H9 (cell line): Measurements from ENCODE around the gene ROR1. TPM values are rescaled to one million over a fixed set of nuclear protein-coding genes. Genes with fewer than 3 reads are reported as not detected.
A peak's percentile ranks its signal among the peaks of the same experiment; 100 is the strongest.

ENCODE experiments used
- DNase-seq: peaks from one replicate; pipeline ENCODE4 v3.0.0-alpha.2; 2017
- H2AFZ ChIP-seq: one replicate; pipeline ENCODE4 v1.6.1; 2013; ENCODE audit warnings: mild to moderate bottlenecking, low read length, control low read depth, moderate library complexity
- H2AK5ac ChIP-seq: 2 replicates; pipeline ENCODE4 v1.6.1; 2013; ENCODE audit warnings: low read length, control low read depth, mixed read lengths; ENCODE audit not compliant: insufficient read length
- H2BK120ac ChIP-seq: one replicate; pipeline ENCODE4 v1.6.1; 2013; ENCODE audit warnings: low read depth, mild to moderate bottlenecking, low read length, control low read depth, inconsistent platforms; ENCODE audit not compliant: poor library complexity, severe bottlenecking
- H2BK12ac ChIP-seq: 2 replicates; pipeline ENCODE4 v1.6.1; 2013; ENCODE audit warnings: low read length, control low read depth, mixed read lengths, low read depth; ENCODE audit not compliant: insufficient read length
- H2BK15ac ChIP-seq: 2 replicates; pipeline ENCODE4 v1.6.1; 2013; ENCODE audit warnings: low read depth, low read length, control low read depth
- H2BK20ac ChIP-seq: one replicate; pipeline ENCODE4 v1.6.1; 2013; ENCODE audit warnings: low read depth, mild to moderate bottlenecking, low read length, control low read depth, inconsistent platforms; ENCODE audit not compliant: poor library complexity, severe bottlenecking
- H2BK5ac ChIP-seq: 2 replicates; pipeline ENCODE4 v1.6.1; 2013; ENCODE audit warnings: low read length, control low read depth, mixed read lengths; ENCODE audit not compliant: insufficient read length
- H3K14ac ChIP-seq: 2 replicates; pipeline ENCODE4 v1.6.1; 2013; ENCODE audit warnings: low read length, control low read depth; ENCODE audit not compliant: insufficient read depth
- H3K18ac ChIP-seq: 2 replicates; pipeline ENCODE4 v1.6.1; 2013; ENCODE audit warnings: low read depth, mild to moderate bottlenecking, mixed read lengths, low read length, control low read depth; ENCODE audit not compliant: insufficient read length
- H3K23ac ChIP-seq: 2 replicates; pipeline ENCODE4 v1.6.1; 2013; ENCODE audit warnings: low read length, control low read depth, mixed read lengths, low read depth; ENCODE audit not compliant: insufficient read length
- H3K23me2 ChIP-seq: 2 replicates; pipeline ENCODE4 v1.6.1; 2013; ENCODE audit warnings: low read depth, mild to moderate bottlenecking, mixed read lengths, low read length, control low read depth; ENCODE audit not compliant: insufficient read length, poor library complexity, severe bottlenecking
- H3K27ac ChIP-seq: 2 replicates; pipeline ENCODE4 v1.5.1; 2013; ENCODE audit warnings: low read length, control low read depth, mixed read lengths, low read depth; ENCODE audit not compliant: insufficient read length
- H3K27me3 ChIP-seq: 2 replicates; pipeline ENCODE4 v1.6.1; 2013; ENCODE audit warnings: low read length, control low read depth, inconsistent platforms; ENCODE audit not compliant: insufficient read depth
- H3K4ac ChIP-seq: 2 replicates; pipeline ENCODE4 v1.6.1; 2013; ENCODE audit warnings: low read depth, mild to moderate bottlenecking, control low read depth, inconsistent platforms, low read length, moderate library complexity
- H3K4me1 ChIP-seq: 2 replicates; pipeline ENCODE4 v1.6.1; 2013; ENCODE audit warnings: low read length, control low read depth, inconsistent platforms; ENCODE audit not compliant: insufficient read depth
- H3K4me2 ChIP-seq: 2 replicates; pipeline ENCODE4 v1.6.1; 2013; ENCODE audit warnings: low read length, control low read depth, mixed read lengths; ENCODE audit not compliant: insufficient read length, insufficient read depth
- H3K56ac ChIP-seq: 2 replicates; pipeline ENCODE4 v1.6.1; 2013; ENCODE audit warnings: low read depth, mild to moderate bottlenecking, mixed read lengths, low read length, control low read depth; ENCODE audit not compliant: insufficient read length
- H3K79me1 ChIP-seq: 2 replicates; pipeline ENCODE4 v1.6.1; 2013; ENCODE audit warnings: low read depth, mild to moderate bottlenecking, moderate library complexity, low read length, control low read depth, inconsistent platforms; ENCODE audit not compliant: insufficient read depth, poor library complexity, severe bottlenecking
- H3K79me2 ChIP-seq: 2 replicates; pipeline ENCODE4 v1.6.1; 2013; ENCODE audit warnings: low read length, control low read depth, inconsistent platforms; ENCODE audit not compliant: insufficient read depth
- H3K9ac ChIP-seq: 2 replicates; pipeline ENCODE4 v1.6.1; 2013; ENCODE audit warnings: low read length, control low read depth, mixed read lengths; ENCODE audit not compliant: insufficient read length; ENCODE audit errors: extremely low read depth
- H3K9me3 ChIP-seq: one replicate; pipeline ENCODE4 v1.6.1; 2013; ENCODE audit warnings: low read depth, low read length, inconsistent platforms; ENCODE audit not compliant: control insufficient read depth
- H3T11ph ChIP-seq: one replicate; pipeline ENCODE4 v1.6.1; 2013; ENCODE audit warnings: mild to moderate bottlenecking, low read length, control low read depth, inconsistent platforms
- H4K20me1 ChIP-seq: one replicate; pipeline ENCODE4 v1.6.1; 2013; ENCODE audit not compliant: control insufficient read depth, insufficient read length, insufficient read depth
- H4K5ac ChIP-seq: 2 replicates; pipeline ENCODE4 v1.6.1; 2013; ENCODE audit warnings: low read depth, mild to moderate bottlenecking, mixed read lengths, low read length, control low read depth; ENCODE audit not compliant: insufficient read length
- H4K8ac ChIP-seq: replicated peaks from 2 replicates; pipeline ENCODE4 v1.6.1; 2013; ENCODE audit warnings: low read length, control low read depth, mixed read lengths, low read depth; ENCODE audit not compliant: insufficient read length
- H4K91ac ChIP-seq: 2 replicates; pipeline ENCODE4 v1.6.1; 2013; ENCODE audit warnings: low read depth, mild to moderate bottlenecking, moderate library complexity, mixed read lengths, low read length, control low read depth; ENCODE audit not compliant: insufficient read length
- H3K27ac Mint-ChIP-seq, 3 experiments: 2 replicates in 2 of 3; 3 replicates in 1 of 3; pipeline ENCODE4 v1.8.0; 2020 to 2021; ENCODE audit warnings: mixed read lengths in 3 of 3, mild to moderate bottlenecking in 1 of 3, moderate library complexity in 1 of 3
- H3K27me3 Mint-ChIP-seq: 2 replicates; pipeline ENCODE4 v1.8.0; 2021; ENCODE audit warnings: low read depth, mild to moderate bottlenecking, moderate library complexity, mixed read lengths
- H3K36me3 Mint-ChIP-seq, 3 experiments: 2 replicates in 2 of 3; 3 replicates in 1 of 3; pipeline ENCODE4 v1.8.0; 2020 to 2021; ENCODE audit warnings: low read depth in 3 of 3, mixed read lengths in 3 of 3; ENCODE audit not compliant: insufficient read depth in 1 of 3
- H3K4me1 Mint-ChIP-seq, 2 experiments: 2 replicates each; pipeline ENCODE4 v1.8.0; 2020; ENCODE audit warnings: mixed read lengths in 2 of 2
- H3K4me3 Mint-ChIP-seq, 2 experiments: 2 replicates in 1 of 2; 3 replicates in 1 of 2; pipeline ENCODE4 v1.8.0; 2020 to 2021; ENCODE audit warnings: mild to moderate bottlenecking in 2 of 2, mixed read lengths in 2 of 2, moderate library complexity in 1 of 2
- H3K9me3 Mint-ChIP-seq, 2 experiments: 2 replicates in 1 of 2; 3 replicates in 1 of 2; pipeline ENCODE4 v1.8.0; 2020; ENCODE audit warnings: mild to moderate bottlenecking in 2 of 2, mixed read lengths in 2 of 2, moderate library complexity in 1 of 2
- WGBS: extraction: QIAGEN DNeasy Blood & Tissue Kit; methylation state at CpG from one replicate; pipeline ENCODE4 v1.1.7; 2013; ENCODE audit warnings: missing lambda C conversion rate, low lambda C conversion rate, mixed read lengths; ENCODE audit not compliant: insufficient read length; ENCODE audit errors: extremely low coverage; 5-methylcytosine and 5-hydroxymethylcytosine counted together
- total RNA-seq: library from RNA; stranded (reverse); gene quantifications from 2 replicates; pipeline ENCODE4 v1.2.1, GENCODE V29; 2021
- TF ChIP-seq, protein P1 (sequence below): fragments of 200-600 bp; sonication (generic); conservative IDR thresholded peaks from 3 replicates; pipeline ENCODE4 v1.8.0; 2021; ENCODE audit warnings: antibody characterized with exemption, mild to moderate bottlenecking

The ROR1 gene
- total RNA-seq, 1 experiment from 2014 or later: 75.9 TPM

DNA sequence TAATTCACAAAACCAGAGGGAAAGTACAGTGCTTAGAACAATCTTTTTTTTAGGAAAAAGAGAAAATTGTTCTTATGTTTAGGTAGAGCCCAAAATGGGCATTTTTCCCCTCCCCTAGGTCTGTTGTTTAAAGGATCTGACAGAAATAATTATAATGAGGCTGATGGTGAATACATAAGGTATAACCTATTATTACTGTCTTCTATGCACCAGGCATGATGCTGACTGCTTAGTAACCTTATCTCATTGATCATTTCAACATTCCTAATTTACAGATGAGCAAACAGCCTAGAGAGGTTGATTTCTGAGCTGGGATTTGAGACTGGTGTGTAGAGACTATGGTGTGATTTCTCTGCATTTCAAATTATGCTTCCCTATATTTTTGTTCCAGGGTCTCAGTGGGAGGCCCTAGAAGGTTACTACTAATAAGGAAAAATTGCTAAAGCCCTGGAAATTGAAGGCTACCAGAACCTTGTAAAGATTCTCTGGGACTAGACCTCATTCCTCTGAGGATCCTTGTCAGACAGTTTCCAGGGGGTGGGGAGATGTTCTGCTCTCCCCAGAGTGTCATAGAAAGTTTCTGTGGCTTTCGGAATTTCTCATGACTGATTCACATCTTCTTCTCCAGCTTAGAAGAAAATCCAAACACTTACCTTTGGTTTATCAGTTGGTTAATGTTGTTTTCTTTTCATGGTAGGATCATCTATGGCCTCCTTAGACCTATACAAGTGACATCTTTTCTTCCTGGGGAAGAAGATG lies 44.9 kb downstream of the ROR1 start:
- H3K27me3 Mint-ChIP-seq: no peaks in the 10 kb centered on the region
- H3K23me2 ChIP-seq: no peaks in the 10 kb centered on the region
- H2AFZ ChIP-seq: no peak overlapping the region
- H3K27ac Mint-ChIP-seq: peak overlapping the region in 1 of 3 experiments; percentile 37; a peak in 2 of 7 replicates
- H3K27me3 ChIP-seq: no peaks in the 10 kb centered on the region
- H4K20me1 ChIP-seq: no peaks in the 10 kb centered on the region
- no peak overlapping the region for H3K18ac ChIP-seq
- no CpG with 5 or more reads among the region's 1 CpG for WGBS
- H3K4ac ChIP-seq: no peak overlapping the region
- peaks cover 26 to 29% of the 10 kb centered on the region in 2 experiments for H3K9me3 Mint-ChIP-seq
- peaks cover 57 to 63% of the 10 kb centered on the region in 2 experiments for H3K4me1 Mint-ChIP-seq
- no peak overlapping the region for H3K23ac ChIP-seq
- H2BK15ac ChIP-seq: no peak overlapping the region
- H3K56ac ChIP-seq: no peak overlapping the region
- H3K4me2 ChIP-seq: no peak overlapping the region
- no peak overlapping the region for H3K4me3 Mint-ChIP-seq
- TF ChIP-seq, protein P1, sequence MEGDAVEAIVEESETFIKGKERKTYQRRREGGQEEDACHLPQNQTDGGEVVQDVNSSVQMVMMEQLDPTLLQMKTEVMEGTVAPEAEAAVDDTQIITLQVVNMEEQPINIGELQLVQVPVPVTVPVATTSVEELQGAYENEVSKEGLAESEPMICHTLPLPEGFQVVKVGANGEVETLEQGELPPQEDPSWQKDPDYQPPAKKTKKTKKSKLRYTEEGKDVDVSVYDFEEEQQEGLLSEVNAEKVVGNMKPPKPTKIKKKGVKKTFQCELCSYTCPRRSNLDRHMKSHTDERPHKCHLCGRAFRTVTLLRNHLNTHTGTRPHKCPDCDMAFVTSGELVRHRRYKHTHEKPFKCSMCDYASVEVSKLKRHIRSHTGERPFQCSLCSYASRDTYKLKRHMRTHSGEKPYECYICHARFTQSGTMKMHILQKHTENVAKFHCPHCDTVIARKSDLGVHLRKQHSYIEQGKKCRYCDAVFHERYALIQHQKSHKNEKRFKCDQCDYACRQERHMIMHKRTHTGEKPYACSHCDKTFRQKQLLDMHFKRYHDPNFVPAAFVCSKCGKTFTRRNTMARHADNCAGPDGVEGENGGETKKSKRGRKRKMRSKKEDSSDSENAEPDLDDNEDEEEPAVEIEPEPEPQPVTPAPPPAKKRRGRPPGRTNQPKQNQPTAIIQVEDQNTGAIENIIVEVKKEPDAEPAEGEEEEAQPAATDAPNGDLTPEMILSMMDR: no peak
- H2AK5ac ChIP-seq: no peak overlapping the region
- no peak overlapping the region for H4K5ac ChIP-seq
- H4K91ac ChIP-seq: no peak overlapping the region
- no peak overlapping the region for H3K14ac ChIP-seq
- no peak overlapping the region for H3K9ac ChIP-seq
- H2BK120ac ChIP-seq: no peak overlapping the region
- DNase-seq: no peak
- peaks cover 16% of the 10 kb centered on the region for H3K79me1 ChIP-seq
- H3K9me3 ChIP-seq: no peaks in the 10 kb centered on the region
- H3K79me2 ChIP-seq: peaks cover 62% of the 10 kb centered on the region; the same call in 1 of the 2 replicates
- H4K8ac ChIP-seq: no peak overlapping the region
- H2BK20ac ChIP-seq: no peak overlapping the region
- peaks cover 22 to 31% (median 30%) of the 10 kb centered on the region in 3 experiments for H3K36me3 Mint-ChIP-seq
- no peak overlapping the region for H2BK12ac ChIP-seq
- H3K27ac ChIP-seq: no peak overlapping the region
- H3K4me1 ChIP-seq: peaks cover 19% of the 10 kb centered on the region
- H3T11ph ChIP-seq: no peak overlapping the region
- no peak overlapping the region for H2BK5ac ChIP-seq
